ENCODE results near the gene EMX2. TPM values are rescaled to one million over a fixed set of nuclear protein-coding genes. Genes with fewer than 3 reads are reported as not detected.
"Not testable (repeated sequence)": the region's sequence is repeated elsewhere in the genome, so short reads cannot be mapped to it uniquely, and the experiment has no call there.

The EMX2 gene
- total RNA-seq, 1 donor from 2014 or later: 0.74 TPM

DNA sequence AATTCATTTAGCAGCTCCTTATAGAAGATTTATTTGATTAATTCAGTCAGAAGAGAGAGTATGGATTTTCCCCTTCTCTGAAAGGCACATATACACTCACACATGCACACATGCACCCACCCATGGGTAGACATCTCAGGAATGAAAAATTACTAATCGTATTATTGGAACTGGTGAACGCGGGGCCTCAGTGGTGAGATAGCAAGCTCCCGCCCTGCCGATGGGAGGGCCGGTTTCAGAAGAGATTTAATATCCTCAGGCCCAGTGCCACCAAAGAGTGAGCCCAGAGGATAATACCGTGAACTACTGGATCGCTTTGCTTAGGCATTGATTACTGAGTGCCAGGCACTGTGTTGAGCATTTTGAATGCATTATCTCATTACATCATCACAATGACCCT is 38.0 kb upstream of the EMX2 start:
- Histone ChIP-seq H3K4me3 (no peak overlapping the region), H3K36me3 (no peaks in the 10 kb centered on the region), H3K27me3 (no peaks in the 10 kb centered on the region), H3K4me1 (peaks cover 4% of the 10 kb centered on the region), H3K27ac (no peak overlapping the region), H3K9me3 (no peaks in the 10 kb centered on the region)
- TF ChIP-seq POLR2AphosphoS5 (IDR thresholded peaks at IDR 0.05; ENCODE audit: insufficient read depth in 1 of 2, low read depth in 1 of 2) (no peak), POLR2A (IDR thresholded peaks at IDR 0.05) (no peak)
- TF ChIP-seq, protein P1, sequence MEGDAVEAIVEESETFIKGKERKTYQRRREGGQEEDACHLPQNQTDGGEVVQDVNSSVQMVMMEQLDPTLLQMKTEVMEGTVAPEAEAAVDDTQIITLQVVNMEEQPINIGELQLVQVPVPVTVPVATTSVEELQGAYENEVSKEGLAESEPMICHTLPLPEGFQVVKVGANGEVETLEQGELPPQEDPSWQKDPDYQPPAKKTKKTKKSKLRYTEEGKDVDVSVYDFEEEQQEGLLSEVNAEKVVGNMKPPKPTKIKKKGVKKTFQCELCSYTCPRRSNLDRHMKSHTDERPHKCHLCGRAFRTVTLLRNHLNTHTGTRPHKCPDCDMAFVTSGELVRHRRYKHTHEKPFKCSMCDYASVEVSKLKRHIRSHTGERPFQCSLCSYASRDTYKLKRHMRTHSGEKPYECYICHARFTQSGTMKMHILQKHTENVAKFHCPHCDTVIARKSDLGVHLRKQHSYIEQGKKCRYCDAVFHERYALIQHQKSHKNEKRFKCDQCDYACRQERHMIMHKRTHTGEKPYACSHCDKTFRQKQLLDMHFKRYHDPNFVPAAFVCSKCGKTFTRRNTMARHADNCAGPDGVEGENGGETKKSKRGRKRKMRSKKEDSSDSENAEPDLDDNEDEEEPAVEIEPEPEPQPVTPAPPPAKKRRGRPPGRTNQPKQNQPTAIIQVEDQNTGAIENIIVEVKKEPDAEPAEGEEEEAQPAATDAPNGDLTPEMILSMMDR (IDR thresholded peaks at IDR 0.05): no peak
- DNase-seq (ENCODE audit: extremely low spot score in 2 of 2): no peak
- intact Hi-C loops (cut with DNase I): no loop called here

DNA sequence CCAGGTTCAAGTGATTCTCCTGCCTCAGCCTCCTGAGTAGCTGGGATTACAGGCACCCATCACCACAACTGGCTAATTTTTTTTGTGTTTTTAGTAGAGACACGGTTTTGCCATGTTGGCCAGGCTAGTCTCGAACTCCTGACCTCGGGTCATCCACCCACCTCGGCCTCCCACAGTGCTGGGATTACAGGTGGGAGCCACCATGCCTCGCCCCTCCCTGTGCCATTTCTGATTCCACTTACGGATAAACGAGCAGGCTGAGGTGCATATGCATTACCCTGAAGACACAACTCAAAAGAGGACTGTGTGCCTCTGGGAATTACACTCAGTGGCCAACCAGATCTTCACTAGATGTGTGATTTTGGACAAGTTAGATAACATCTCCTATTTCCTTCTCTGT is 35.5 kb upstream of the EMX2 start:
- H3K9me3 ChIP-seq; H3K4me1 ChIP-seq; H3K4me3 ChIP-seq; intact Hi-C loops (cut with DNase I); DNase-seq (ENCODE audit: extremely low spot score in 2 of 2); H3K27ac ChIP-seq; H3K27me3 ChIP-seq; H3K36me3 ChIP-seq: not testable (repeated sequence)

DNA sequence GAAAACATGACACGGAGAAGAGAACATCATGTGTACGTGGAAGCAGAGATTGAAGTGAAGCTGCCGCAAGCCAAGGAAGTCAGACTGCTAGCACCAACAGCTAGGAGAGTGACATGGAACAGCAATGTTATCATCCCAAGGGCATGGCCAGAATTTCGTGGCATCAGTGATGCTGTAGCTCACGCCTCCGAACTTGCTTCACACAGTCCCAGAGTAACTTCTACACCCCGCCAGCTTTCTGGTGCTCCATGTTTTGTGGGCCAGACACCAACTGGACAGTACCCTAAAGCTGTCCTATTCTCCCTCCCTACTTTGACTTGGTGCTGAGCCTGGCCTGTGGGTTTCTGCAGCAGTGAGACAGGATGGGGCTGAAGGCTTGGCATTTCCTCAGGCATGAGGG is 33.0 kb upstream of the EMX2 start:
- H3K9me3 ChIP-seq: no peaks in the 10 kb centered on the region
- intact Hi-C loops (cut with DNase I): no loop called here
- H3K4me1 ChIP-seq: no peaks in the 10 kb centered on the region
- TF ChIP-seq POLR2AphosphoS5 (IDR thresholded peaks at IDR 0.05; ENCODE audit: insufficient read depth in 1 of 2, low read depth in 1 of 2): no peak
- TF ChIP-seq, protein P1 (IDR thresholded peaks at IDR 0.05): no peak
- TF ChIP-seq POLR2A (IDR thresholded peaks at IDR 0.05): no peak
- no peak overlapping the region for H3K27ac ChIP-seq
- H3K36me3 ChIP-seq: no peaks in the 10 kb centered on the region
- no peaks in the 10 kb centered on the region for H3K27me3 ChIP-seq
- no peak for DNase-seq (ENCODE audit: extremely low spot score in 2 of 2)
- H3K4me3 ChIP-seq: no peak overlapping the region

DNA sequence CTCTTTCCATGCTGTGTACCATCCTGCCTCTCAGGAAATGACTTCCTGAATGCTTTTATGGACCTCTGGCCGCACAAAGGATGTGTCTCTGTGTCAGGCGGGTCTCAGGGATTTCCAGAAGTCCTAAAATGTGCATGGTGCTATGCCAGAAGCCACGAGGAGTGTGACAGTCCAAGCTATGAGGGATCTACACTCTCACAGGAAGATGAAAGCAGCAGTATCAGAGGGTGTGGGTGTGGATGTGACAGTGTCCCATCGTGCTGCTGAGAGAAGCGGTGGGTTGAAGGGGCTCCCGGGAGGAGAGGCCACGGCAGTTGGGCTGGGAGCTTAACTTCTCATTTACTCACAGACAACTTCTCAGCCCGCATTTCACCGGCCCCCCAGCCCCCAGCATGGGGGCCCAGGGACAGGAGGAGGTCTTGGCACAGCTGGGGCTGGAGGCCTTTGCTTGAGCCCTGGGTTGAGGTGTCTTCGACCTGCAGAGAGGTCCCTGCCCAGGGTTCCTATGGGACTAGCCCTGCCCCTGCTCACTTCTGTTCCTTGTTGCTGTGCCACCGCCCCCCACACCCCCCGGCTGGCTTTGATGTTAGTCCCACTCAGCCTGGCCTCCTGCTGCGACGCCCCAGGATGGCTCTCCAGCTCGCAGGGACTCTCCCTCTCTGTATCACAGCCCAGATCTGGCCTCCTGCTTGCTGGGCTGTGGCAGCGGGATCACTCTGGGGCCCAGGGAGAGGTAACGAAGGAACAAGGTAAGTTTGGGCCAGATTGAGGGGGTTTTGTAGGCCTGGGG is 30.8 kb upstream of the EMX2 start:
- no peak for DNase-seq (ENCODE audit: extremely low spot score in 2 of 2)
- Histone ChIP-seq H3K27me3 (no peaks in the 10 kb centered on the region), H3K9me3 (no peaks in the 10 kb centered on the region), H3K36me3 (no peaks in the 10 kb centered on the region), H3K4me1 (peaks cover 6% of the 10 kb centered on the region), H3K4me3 (no peak overlapping the region), H3K27ac (no peak overlapping the region)
- intact Hi-C loops (cut with DNase I): no loop called here
- no peak for TF ChIP-seq POLR2AphosphoS5 (IDR thresholded peaks at IDR 0.05; ENCODE audit: insufficient read depth in 1 of 2, low read depth in 1 of 2)
- TF ChIP-seq, protein P1 (IDR thresholded peaks at IDR 0.05): no peak
- no peak for TF ChIP-seq POLR2A (IDR thresholded peaks at IDR 0.05)

DNA sequence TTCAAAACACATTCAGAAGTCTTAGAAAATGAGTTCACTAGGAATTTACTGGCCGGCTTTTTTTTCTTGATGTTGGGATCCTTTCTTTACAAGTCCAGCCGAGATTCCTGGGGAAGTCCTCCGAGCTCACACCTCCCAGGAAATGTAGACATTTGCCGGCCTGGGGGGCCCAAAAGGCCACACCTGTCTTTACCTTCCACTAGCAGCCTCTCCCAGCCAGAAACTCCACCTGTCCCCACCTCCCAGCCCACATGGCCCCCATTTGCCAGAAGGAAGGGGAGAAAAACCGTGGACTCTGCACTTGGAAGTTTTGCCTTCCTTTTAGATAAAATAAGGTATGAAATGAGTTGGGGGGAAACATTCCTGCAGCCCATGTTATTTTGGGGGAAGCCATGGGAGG is 27.6 kb upstream of the EMX2 start:
- intact Hi-C loops (cut with DNase I): no loop called here
- no peak overlapping the region for H3K27ac ChIP-seq
- no peaks in the 10 kb centered on the region for H3K36me3 ChIP-seq
- H3K4me1 ChIP-seq: peaks cover 11% of the 10 kb centered on the region
- no peak for DNase-seq (ENCODE audit: extremely low spot score in 2 of 2)
- H3K27me3 ChIP-seq: no peaks in the 10 kb centered on the region
- H3K9me3 ChIP-seq: no peaks in the 10 kb centered on the region
- TF ChIP-seq POLR2AphosphoS5 (IDR thresholded peaks at IDR 0.05; ENCODE audit: insufficient read depth in 1 of 2, low read depth in 1 of 2) (no peak), POLR2A (IDR thresholded peaks at IDR 0.05) (no peak)
- TF ChIP-seq, protein P1 (IDR thresholded peaks at IDR 0.05): no peak
- no peak overlapping the region for H3K4me3 ChIP-seq

Measured in vagina (tissue), 2 donors.